Raji (cell line): ENCODE data around the gene LRAT.

Experiments
- POLR2A ChIP-seq: IDR thresholded peaks from 2 replicates; pipeline ENCODE4 v1.6.1; 2011; ENCODE audit warnings: low read depth, low read length, control low read depth; ENCODE audit not compliant: insufficient read depth

LRAT gene

GRCh38 chr4:154743683-154744340, at the start of gene LRAT:
Gene LRAT, plus strand, starts transcription at chr4:154744000. Its CDS starts 327 bp downstream, at chr4:154744327.
- no peak for TF ChIP-seq POLR2A

- TF ChIP-seq POLR2A: no peak
Measured at GRCh38 chr4:154707877-154708276, 35.9 kb upstream of the LRAT start.

- no peak for TF ChIP-seq POLR2A
Measured at GRCh38 chr4:154709550-154709949, 34.2 kb upstream of the LRAT start.

GRCh38 chr4:154711522-154711921, 32.3 kb upstream of the LRAT start:
- no peak for TF ChIP-seq POLR2A

- TF ChIP-seq POLR2A: no peak
Measured at GRCh38 chr4:154714339-154715040, 29.3 kb upstream of the LRAT start.

- no peak for TF ChIP-seq POLR2A
Measured at GRCh38 chr4:154719087-154719486, 24.7 kb upstream of the LRAT start.

- no peak for TF ChIP-seq POLR2A
Measured at GRCh38 chr4:154720123-154720522, 23.7 kb upstream of the LRAT start.

GRCh38 chr4:154720618-154721267, 23.1 kb upstream of the LRAT start:
- TF ChIP-seq POLR2A: no peak

- TF ChIP-seq POLR2A: no peak
Measured at GRCh38 chr4:154722262-154722661, 21.5 kb upstream of the LRAT start.

- TF ChIP-seq POLR2A: no peak
Measured at GRCh38 chr4:154727540-154727939, 16.3 kb upstream of the LRAT start.

- TF ChIP-seq POLR2A: no peak
Measured at GRCh38 chr4:154731756-154732155, 12.0 kb upstream of the LRAT start.

- no peak for TF ChIP-seq POLR2A
Measured at GRCh38 chr4:154732669-154733068, 11.1 kb upstream of the LRAT start.

- no peak for TF ChIP-seq POLR2A
Measured at GRCh38 chr4:154736770-154737169, 7.0 kb upstream of the LRAT start.

- TF ChIP-seq POLR2A: no peak
Measured at GRCh38 chr4:154738426-154738825, 5.4 kb upstream of the LRAT start.

- TF ChIP-seq POLR2A: no peak
Measured at GRCh38 chr4:154739111-154739510, 4.7 kb upstream of the LRAT start.

GRCh38 chr4:154740462-154740861, 3.3 kb upstream of the LRAT start:
- TF ChIP-seq POLR2A: no peak
